IPS DF 6.9 (cell line): Measurements from ENCODE around the gene RRP8.
A peak's percentile ranks its signal among the peaks of the same experiment; 100 is the strongest.

Experiments
- DNase-seq: peaks from one replicate; pipeline ENCODE4 v3.0.0-alpha.2; 2013; ENCODE audit warnings: low read depth, low spot score
- H3K27ac ChIP-seq: one replicate; pipeline ENCODE4 v1.5.1; 2013; ENCODE audit warnings: low read length, control low read depth
- H3K27me3 ChIP-seq: 2 replicates; pipeline ENCODE4 v1.6.1; 2013; ENCODE audit warnings: mild to moderate bottlenecking, low read length; ENCODE audit not compliant: control insufficient read depth, insufficient read depth
- H3K36me3 ChIP-seq: 2 replicates; pipeline ENCODE4 v1.6.1; 2013; ENCODE audit warnings: low read length; ENCODE audit not compliant: control insufficient read depth, insufficient read depth
- H3K4me1 ChIP-seq: 2 replicates; pipeline ENCODE4 v1.6.1; 2013; ENCODE audit warnings: low read length; ENCODE audit not compliant: control insufficient read depth, insufficient read depth
- H3K4me3 ChIP-seq: 2 replicates; pipeline ENCODE4 v1.5.1; 2013; ENCODE audit warnings: mild to moderate bottlenecking, low read length
- H3K9me3 ChIP-seq: 2 replicates; pipeline ENCODE4 v1.6.1; 2013; ENCODE audit warnings: low read length, inconsistent platforms; ENCODE audit not compliant: control insufficient read depth, insufficient read depth
- WGBS: extraction: QIAGEN DNeasy Blood & Tissue Kit; methylation state at CpG from one replicate; pipeline ENCODE4 v1.1.7; 2013; ENCODE audit warnings: mixed read lengths, missing lambda C conversion rate; ENCODE audit not compliant: insufficient read length, insufficient coverage; 5-methylcytosine and 5-hydroxymethylcytosine counted together

RRP8 gene

GRCh38 chr11:6603287-6604080 is at the start of gene RRP8, which contains the start of gene ILK:
Gene RRP8, minus strand, starts transcription at chr11:6603616. Its CDS starts 114 bp downstream, at chr11:6603502.
Gene ILK, plus strand, starts transcription at chr11:6603774. Its CDS starts 498 bp downstream, at chr11:6604272.
- Histone ChIP-seq H3K27ac (no peak within 1 kb of the TSS), H3K36me3 (peaks cover 18% of the 10 kb centered on the region; the same call in 1 of the 2 replicates)
- WGBS = no CpG with 5 or more reads among the region's 72 CpGs

GRCh38 chr11:6653097-6653496 is 49.7 kb upstream of the RRP8 start:
- Histone ChIP-seq H3K4me1 (peaks cover 4% of the 10 kb centered on the region; the same call in 1 of the 2 replicates), H3K27ac (no peak overlapping the region), H3K9me3 (no peaks in the 10 kb centered on the region), H3K36me3 (no peaks in the 10 kb centered on the region; the same call in 1 of the 2 replicates), H3K4me3 (no peak overlapping the region), H3K27me3 (peaks cover 12% of the 10 kb centered on the region)
- WGBS = no CpG with 5 or more reads among the region's 1 CpG
- no peak for DNase-seq

More at GRCh38 chr11:6603287-6604080, at the start of gene RRP8, which contains the start of gene ILK:
- peak within 1 kb of the TSS; percentile 81 for H3K4me3 ChIP-seq
- peaks cover 2% of the 10 kb centered on the region; the same call in 1 of the 2 replicates for H3K4me1 ChIP-seq
- H3K9me3 ChIP-seq = no peaks in the 10 kb centered on the region
- DNase-seq = no peak
- H3K27me3 ChIP-seq = no peaks in the 10 kb centered on the region

- H3K4me1 ChIP-seq = peaks cover 4% of the 10 kb centered on the region; the same call in 1 of the 2 replicates
- no peak for DNase-seq
- H3K27ac ChIP-seq = no peak overlapping the region
- H3K9me3 ChIP-seq = no peaks in the 10 kb centered on the region
- H3K4me3 ChIP-seq = no peak overlapping the region
- no peaks in the 10 kb centered on the region; the same call in 1 of the 2 replicates for H3K36me3 ChIP-seq
- H3K27me3 ChIP-seq = peaks cover 12% of the 10 kb centered on the region
- no CpG with 5 or more reads among the region's 3 CpGs for WGBS
Observed at GRCh38 chr11:6652182-6652581, 48.8 kb upstream of the RRP8 start.

GRCh38 chr11:6650980-6651379 is 47.6 kb upstream of the RRP8 start:
- no CpG with 5 or more reads among the region's 6 CpGs for WGBS
- no peaks in the 10 kb centered on the region; the same call in 1 of the 2 replicates for H3K36me3 ChIP-seq
- H3K4me3 ChIP-seq = no peak overlapping the region
- H3K4me1 ChIP-seq = peaks cover 4% of the 10 kb centered on the region; the same call in 1 of the 2 replicates
- DNase-seq = no peak
- peaks cover 5% of the 10 kb centered on the region for H3K27me3 ChIP-seq
- H3K9me3 ChIP-seq = no peaks in the 10 kb centered on the region
- H3K27ac ChIP-seq = no peak overlapping the region

GRCh38 chr11:6650104-6650503 is 46.7 kb upstream of the RRP8 start:
- Histone ChIP-seq H3K36me3 (no peaks in the 10 kb centered on the region; the same call in 1 of the 2 replicates), H3K27me3 (peaks cover 5% of the 10 kb centered on the region), H3K4me3 (no peak overlapping the region), H3K27ac (no peak overlapping the region), H3K9me3 (no peaks in the 10 kb centered on the region), H3K4me1 (peaks cover 3% of the 10 kb centered on the region; the same call in 1 of the 2 replicates)
- no peak for DNase-seq

GRCh38 chr11:6648501-6648900 is 45.1 kb upstream of the RRP8 start:
- H3K27ac ChIP-seq = no peak overlapping the region
- no CpG with 5 or more reads among the region's 1 CpG for WGBS
- no peaks in the 10 kb centered on the region for H3K27me3 ChIP-seq

GRCh38 chr11:6647836-6648235 is 44.4 kb upstream of the RRP8 start:
- Histone ChIP-seq H3K9me3 (no peaks in the 10 kb centered on the region), H3K27ac (no peak overlapping the region), H3K4me3 (no peak overlapping the region), H3K27me3 (no peaks in the 10 kb centered on the region), H3K36me3 (no peaks in the 10 kb centered on the region), H3K4me1 (no peaks in the 10 kb centered on the region)
- DNase-seq = no peak
- WGBS = no CpG with 5 or more reads among the region's 2 CpGs

More at GRCh38 chr11:6648501-6648900, 45.1 kb upstream of the RRP8 start:
- DNase-seq = no peak
- Histone ChIP-seq H3K9me3 (no peaks in the 10 kb centered on the region), H3K36me3 (no peaks in the 10 kb centered on the region), H3K4me3 (no peak overlapping the region), H3K4me1 (no peaks in the 10 kb centered on the region)

GRCh38 chr11:6646918-6647679 is 43.7 kb upstream of the RRP8 start:
- Histone ChIP-seq H3K27me3 (no peaks in the 10 kb centered on the region), H3K4me1 (no peaks in the 10 kb centered on the region), H3K27ac (no peak overlapping the region), H3K4me3 (no peak overlapping the region), H3K9me3 (no peaks in the 10 kb centered on the region), H3K36me3 (no peaks in the 10 kb centered on the region)
- DNase-seq = no peak
- no CpG with 5 or more reads among the region's 9 CpGs for WGBS

GRCh38 chr11:6646576-6646917 is 43.1 kb upstream of the RRP8 start:
- no peaks in the 10 kb centered on the region for H3K27me3 ChIP-seq
- no CpG with 5 or more reads among the region's 3 CpGs for WGBS
- H3K4me1 ChIP-seq = no peaks in the 10 kb centered on the region

GRCh38 chr11:6646071-6646470 is 42.7 kb upstream of the RRP8 start:
- no CpG with 5 or more reads among the region's 12 CpGs for WGBS
- H3K9me3 ChIP-seq = no peaks in the 10 kb centered on the region
- H3K4me3 ChIP-seq = no peak overlapping the region
- no peak for DNase-seq
- no peak overlapping the region for H3K27ac ChIP-seq
- H3K4me1 ChIP-seq = no peaks in the 10 kb centered on the region
- H3K36me3 ChIP-seq = no peaks in the 10 kb centered on the region
- H3K27me3 ChIP-seq = no peaks in the 10 kb centered on the region

More at GRCh38 chr11:6646576-6646917, 43.1 kb upstream of the RRP8 start:
- DNase-seq = no peak
- H3K36me3 ChIP-seq = no peaks in the 10 kb centered on the region
- no peak overlapping the region for H3K4me3 ChIP-seq
- H3K9me3 ChIP-seq = no peaks in the 10 kb centered on the region
- no peak overlapping the region for H3K27ac ChIP-seq
